ENCODE results near the gene PPP2R2D.
"Not testable (repeated sequence)": the region's sequence is repeated elsewhere in the genome, so short reads cannot be mapped to it uniquely, and the experiment has no call there.

Gene PPP2R2D

DNA sequence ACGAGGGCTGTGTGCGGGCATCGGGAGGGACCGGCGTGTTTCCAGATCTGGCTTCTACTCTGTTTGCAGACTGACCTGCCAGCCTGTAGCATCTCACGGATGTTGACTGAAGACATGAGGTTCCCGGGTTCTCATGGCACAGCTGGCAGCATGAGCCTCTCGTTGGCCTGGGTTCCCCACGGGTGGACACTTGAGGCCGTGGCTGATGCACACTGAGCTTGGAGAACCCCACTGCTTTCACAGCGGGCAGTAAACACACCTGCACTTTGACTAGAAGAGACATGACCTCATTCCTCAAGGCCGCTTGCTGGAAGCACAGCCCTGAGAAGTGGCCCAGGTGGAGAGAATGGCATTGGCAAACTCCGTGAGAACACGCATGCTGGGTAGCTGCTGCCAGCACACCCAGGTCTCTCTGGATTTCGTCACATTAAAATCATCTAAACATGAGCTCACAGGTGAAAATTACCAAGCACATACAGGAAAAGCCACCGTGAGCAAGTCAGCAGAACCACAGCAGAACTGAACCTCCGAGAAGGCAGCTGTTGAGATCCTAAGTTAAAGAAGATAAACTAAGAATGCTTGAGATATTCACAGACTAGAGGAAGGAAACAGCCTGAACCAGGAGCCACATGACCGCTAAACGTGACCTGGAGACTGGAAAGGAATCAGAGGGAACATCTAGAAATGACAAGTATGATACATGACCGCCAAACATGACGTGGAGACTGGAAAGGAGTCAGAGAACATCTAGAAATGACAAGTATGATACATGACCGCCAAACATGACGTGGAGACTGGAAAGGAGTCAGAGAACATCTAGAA is 48.4 kb downstream of the PPP2R2D start:
- no peak for DNase-seq (ENCODE audit: low read depth)

DNA sequence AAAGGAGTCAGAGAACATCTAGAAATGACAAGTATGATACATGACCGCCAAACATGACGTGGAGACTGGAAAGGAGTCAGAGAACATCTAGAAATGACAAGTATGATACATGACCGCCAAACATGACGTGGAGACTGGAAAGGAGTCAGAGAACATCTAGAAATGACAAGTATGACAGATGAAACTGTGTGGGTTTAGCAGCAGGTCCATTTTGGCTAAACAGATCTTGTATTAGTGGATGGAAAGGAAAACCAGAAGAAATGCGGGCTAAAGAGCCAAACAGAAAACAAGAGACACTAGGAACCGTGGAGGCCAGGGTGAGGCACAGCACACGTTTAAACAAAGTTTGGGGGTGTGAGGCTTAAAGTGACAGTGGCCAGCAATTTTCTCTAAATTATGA is 49.1 kb downstream of the PPP2R2D start:
- DNase-seq (ENCODE audit: low read depth), result not testable (repeated sequence)

DNA sequence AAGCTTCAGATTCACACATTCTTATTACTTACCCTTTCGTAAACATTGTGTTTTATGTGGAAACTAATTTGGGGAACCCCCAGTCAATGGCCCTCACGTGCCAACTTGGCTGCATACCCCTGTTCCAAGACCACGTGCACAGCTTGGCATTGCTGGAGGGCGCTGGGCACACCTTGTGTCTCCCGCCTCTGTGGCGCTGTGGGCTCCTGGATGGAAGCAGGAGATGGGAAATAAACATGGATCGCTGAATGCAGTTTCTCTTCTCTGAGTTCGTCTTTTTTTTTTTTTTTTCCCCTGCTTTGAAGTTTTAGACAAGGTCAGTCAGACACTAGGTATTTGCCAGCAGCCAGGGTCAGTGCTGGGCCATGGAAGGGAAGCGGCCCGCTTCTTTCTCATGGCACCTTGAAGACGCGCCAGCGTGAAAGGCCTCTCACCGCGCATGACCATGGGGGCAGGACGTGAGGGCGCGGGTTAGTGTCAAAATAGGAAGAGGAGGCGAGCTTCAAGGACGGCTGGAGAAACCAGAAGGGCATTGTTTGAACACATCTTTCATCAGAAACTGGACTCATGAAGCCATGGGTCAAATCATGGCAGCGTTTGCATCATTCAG is 53.7 kb downstream of the PPP2R2D start:
- no peak for DNase-seq (ENCODE audit: low read depth)

DNA sequence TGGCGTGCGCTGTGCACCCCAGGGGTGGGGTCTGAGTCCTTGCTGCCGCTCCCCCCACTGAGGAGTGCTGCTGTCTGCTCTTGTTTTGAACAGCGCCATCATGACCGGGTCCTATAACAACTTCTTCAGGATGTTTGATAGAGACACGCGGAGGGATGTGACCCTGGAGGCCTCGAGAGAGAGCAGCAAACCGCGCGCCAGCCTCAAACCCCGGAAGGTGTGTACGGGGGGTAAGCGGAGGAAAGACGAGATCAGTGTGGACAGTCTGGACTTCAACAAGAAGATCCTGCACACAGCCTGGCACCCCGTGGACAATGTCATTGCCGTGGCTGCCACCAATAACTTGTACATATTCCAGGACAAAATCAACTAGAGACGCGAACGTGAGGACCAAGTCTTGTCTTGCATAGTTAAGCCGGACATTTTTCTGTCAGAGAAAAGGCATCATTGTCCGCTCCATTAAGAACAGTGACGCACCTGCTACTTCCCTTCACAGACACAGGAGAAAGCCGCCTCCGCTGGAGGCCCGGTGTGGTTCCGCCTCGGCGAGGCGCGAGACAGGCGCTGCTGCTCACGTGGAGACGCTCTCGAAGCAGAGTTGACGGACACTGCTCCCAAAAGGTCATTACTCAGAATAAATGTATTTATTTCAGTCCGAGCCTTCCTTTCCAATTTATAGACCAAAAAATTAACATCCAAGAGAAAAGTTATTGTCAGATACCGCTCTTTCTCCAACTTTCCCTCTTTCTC is 55.0 kb downstream of the PPP2R2D start:
- no peak for DNase-seq (ENCODE audit: low read depth)

DNA sequence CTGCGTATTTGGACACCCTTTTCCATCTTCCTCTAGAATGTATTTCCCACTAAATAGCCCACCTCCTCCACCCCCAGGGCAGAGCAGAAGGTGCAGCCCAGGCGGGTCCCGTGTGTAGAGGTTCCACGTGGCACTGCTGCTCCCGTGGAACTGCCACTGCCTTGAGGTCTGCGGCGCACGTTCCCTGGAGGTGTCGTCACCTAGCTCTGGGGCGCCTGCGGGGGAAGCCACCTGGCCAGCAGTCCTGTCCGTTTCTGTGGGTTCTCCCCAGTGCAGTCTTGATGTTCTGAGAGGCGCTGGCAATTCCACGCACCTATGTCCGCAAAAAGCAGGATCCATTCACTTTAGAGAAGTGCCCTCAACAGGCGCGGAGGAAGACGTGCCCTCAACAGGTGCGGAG is 59.0 kb downstream of the PPP2R2D start:
- DNase-seq (ENCODE audit: low read depth), result no peak

GRCh38 chr10:131960631-131961046 is 59.8 kb downstream of the PPP2R2D start:
- DNase-seq (ENCODE audit: low read depth), result no peak

- DNase-seq (ENCODE audit: low read depth), result no peak
Observed at GRCh38 chr10:131961047-131961776, 60.4 kb downstream of the PPP2R2D start.

DNA sequence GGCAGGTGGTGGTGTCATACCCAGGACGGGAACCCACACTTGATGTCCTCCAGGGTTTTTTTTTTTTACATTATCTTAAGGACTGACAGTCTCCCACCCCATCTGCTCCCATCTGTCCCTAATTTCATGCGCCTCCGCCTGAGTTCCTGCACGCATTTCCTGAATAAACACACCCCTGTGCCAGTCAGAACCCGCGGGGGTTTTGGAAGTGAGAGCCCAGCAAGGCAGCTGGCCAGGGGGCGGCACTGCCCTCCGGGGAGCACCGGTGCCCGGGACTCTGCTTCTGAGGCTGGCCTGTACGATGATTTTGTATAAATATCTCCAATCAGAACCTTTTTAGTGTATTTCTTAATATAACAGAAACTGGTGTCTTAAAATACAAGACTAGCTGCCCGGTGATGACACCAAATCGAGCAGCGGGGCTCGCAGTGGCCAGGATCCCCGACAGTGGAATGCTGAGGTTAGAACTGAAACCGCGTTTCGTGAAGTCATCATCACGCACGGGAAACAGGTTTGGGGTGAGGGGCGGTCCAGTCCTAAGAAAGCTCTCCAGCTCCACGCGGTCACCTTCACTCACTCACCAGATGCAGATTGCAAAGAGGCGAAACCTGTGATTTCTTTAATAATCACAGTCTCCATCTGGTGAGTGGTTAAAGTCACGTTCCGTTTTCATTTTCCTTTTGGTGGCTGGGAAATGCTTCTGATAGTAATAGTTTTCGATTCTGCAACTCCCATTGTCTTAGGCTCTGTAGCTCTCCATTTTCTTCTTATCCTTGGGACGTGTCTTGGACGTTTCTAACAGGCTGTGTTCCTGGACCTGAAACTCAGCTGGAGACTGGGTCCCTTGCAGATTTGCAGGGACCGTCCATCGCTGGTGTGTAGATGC is 61.2 kb downstream of the PPP2R2D start:
- no peak for DNase-seq (ENCODE audit: low read depth)

GRCh38 chr10:131963350-131963749 is 62.5 kb downstream of the PPP2R2D start:
- DNase-seq (ENCODE audit: low read depth), result no peak

- DNase-seq (ENCODE audit: low read depth), result no peak
Observed at GRCh38 chr10:131963811-131964210, 63.0 kb downstream of the PPP2R2D start.

GRCh38 chr10:131964298-131964697 is 63.5 kb downstream of the PPP2R2D start:
- DNase-seq (ENCODE audit: low read depth), result no peak

DNA sequence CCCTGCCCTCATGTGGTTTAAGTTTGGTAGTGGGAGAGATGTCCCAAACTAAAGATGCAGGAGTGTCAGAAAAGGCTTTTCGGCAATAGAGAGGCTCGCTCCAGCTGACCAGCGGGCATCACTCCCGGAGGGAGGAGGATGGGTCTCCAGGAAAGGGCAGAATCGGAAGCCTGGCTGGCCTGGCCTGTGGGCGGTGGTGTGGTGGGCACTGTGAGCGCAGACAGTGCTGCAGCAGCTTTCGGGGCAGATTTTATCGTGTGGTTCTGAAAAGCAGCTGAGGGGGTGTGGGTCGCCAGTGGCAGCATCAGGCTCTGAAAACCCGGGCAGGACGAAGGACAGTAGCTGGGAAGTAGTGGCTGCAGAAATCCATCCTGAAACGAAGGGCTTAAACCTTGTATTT is 68.1 kb downstream of the PPP2R2D start:
- no peak for DNase-seq (ENCODE audit: low read depth)

GRCh38 chr10:131970946-131971345 is 70.1 kb downstream of the PPP2R2D start:
- no peak for DNase-seq (ENCODE audit: low read depth)

- DNase-seq (ENCODE audit: low read depth), result no peak
Observed at GRCh38 chr10:131971591-131971990, 70.8 kb downstream of the PPP2R2D start.

- peak; percentile 19 for DNase-seq (ENCODE audit: low read depth)
Observed at GRCh38 chr10:131972474-131973071, 71.8 kb downstream of the PPP2R2D start.

- DNase-seq (ENCODE audit: low read depth), result no peak
Observed at GRCh38 chr10:131973160-131973951, 72.5 kb downstream of the PPP2R2D start.

DNA sequence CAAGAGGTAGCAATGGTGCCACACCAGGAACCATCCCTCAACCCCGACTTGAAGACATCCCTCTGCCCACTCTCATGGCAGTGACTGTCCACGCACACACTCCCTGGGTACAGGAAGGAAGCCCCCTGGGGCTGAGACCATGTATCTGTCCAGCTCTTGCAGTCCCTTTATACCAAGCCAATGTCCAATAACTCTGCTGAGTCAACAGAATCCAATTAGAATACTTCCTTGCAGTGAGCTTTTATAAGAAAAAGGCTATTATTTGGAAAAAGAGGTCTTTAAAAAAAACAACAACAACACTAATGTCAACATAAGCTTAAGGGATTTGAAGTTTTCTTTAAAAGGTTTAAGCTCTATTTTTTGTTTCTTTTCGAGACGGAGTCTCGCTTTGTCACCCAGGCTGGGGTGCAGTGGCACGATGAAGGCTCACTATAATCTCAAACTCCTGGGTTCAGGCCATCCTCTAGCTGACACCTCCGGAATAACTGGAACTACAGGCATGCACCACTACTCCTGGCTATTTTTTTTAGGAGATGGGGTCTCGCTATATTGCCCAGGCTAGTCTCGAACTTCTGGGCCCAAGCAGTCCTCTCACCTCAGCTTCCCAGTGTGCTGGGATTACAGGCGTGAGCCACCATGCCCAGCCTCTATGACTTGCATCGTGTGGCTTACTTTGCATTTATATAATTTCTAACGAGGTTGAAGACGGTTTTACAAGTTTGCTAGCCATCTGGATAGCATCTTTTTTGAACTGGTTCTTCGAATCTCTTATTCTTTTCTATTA is 73.4 kb downstream of the PPP2R2D start:
- no peak for DNase-seq (ENCODE audit: low read depth)

DNA sequence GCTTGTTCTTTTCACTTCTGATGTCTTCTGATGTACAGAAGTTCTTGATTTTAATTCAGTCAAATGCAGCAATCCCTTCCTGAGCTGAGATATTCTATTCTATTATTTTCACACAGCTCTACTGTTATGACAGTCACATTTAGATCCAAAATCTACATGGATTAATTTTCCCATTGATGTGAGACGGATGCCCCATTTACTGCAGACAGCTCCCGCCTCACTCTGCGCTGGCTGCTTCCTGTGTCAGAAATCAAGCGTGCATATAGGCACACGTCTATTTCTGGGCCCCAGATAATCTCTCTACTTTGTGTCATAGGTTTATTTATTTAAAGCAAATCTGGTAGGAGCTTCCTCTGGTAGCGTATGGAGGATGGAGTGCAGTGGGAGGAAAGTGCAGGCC is 74.2 kb downstream of the PPP2R2D start:
- no peak for DNase-seq (ENCODE audit: low read depth)

- DNase-seq (ENCODE audit: low read depth), result no peak
Observed at GRCh38 chr10:131975796-131976195, 75.0 kb downstream of the PPP2R2D start.
